H9 (cell line): Measurements from ENCODE around the gene TMEM126A. TPM values are rescaled to one million over a fixed set of nuclear protein-coding genes. Genes with fewer than 3 reads are reported as not detected.

Source experiments
- DNase-seq: peaks from one replicate; pipeline ENCODE4 v3.0.0-alpha.2; 2017
- H2AFZ ChIP-seq: one replicate; pipeline ENCODE4 v1.6.1; 2013; ENCODE audit warnings: mild to moderate bottlenecking, low read length, control low read depth, moderate library complexity
- H2AK5ac ChIP-seq: 2 replicates; pipeline ENCODE4 v1.6.1; 2013; ENCODE audit warnings: low read length, control low read depth, mixed read lengths; ENCODE audit not compliant: insufficient read length
- H2BK120ac ChIP-seq: one replicate; pipeline ENCODE4 v1.6.1; 2013; ENCODE audit warnings: low read depth, mild to moderate bottlenecking, low read length, control low read depth, inconsistent platforms; ENCODE audit not compliant: poor library complexity, severe bottlenecking
- H2BK12ac ChIP-seq: 2 replicates; pipeline ENCODE4 v1.6.1; 2013; ENCODE audit warnings: low read length, control low read depth, mixed read lengths, low read depth; ENCODE audit not compliant: insufficient read length
- H2BK15ac ChIP-seq: 2 replicates; pipeline ENCODE4 v1.6.1; 2013; ENCODE audit warnings: low read depth, low read length, control low read depth
- H2BK20ac ChIP-seq: one replicate; pipeline ENCODE4 v1.6.1; 2013; ENCODE audit warnings: low read depth, mild to moderate bottlenecking, low read length, control low read depth, inconsistent platforms; ENCODE audit not compliant: poor library complexity, severe bottlenecking
- H2BK5ac ChIP-seq: 2 replicates; pipeline ENCODE4 v1.6.1; 2013; ENCODE audit warnings: low read length, control low read depth, mixed read lengths; ENCODE audit not compliant: insufficient read length
- H3K14ac ChIP-seq: 2 replicates; pipeline ENCODE4 v1.6.1; 2013; ENCODE audit warnings: low read length, control low read depth; ENCODE audit not compliant: insufficient read depth
- H3K18ac ChIP-seq: 2 replicates; pipeline ENCODE4 v1.6.1; 2013; ENCODE audit warnings: low read depth, mild to moderate bottlenecking, mixed read lengths, low read length, control low read depth; ENCODE audit not compliant: insufficient read length
- H3K23ac ChIP-seq: 2 replicates; pipeline ENCODE4 v1.6.1; 2013; ENCODE audit warnings: low read length, control low read depth, mixed read lengths, low read depth; ENCODE audit not compliant: insufficient read length
- H3K23me2 ChIP-seq: 2 replicates; pipeline ENCODE4 v1.6.1; 2013; ENCODE audit warnings: low read depth, mild to moderate bottlenecking, mixed read lengths, low read length, control low read depth; ENCODE audit not compliant: insufficient read length, poor library complexity, severe bottlenecking
- H3K27ac ChIP-seq: 2 replicates; pipeline ENCODE4 v1.5.1; 2013; ENCODE audit warnings: low read length, control low read depth, mixed read lengths, low read depth; ENCODE audit not compliant: insufficient read length
- H3K27me3 ChIP-seq: 2 replicates; pipeline ENCODE4 v1.6.1; 2013; ENCODE audit warnings: low read length, control low read depth, inconsistent platforms; ENCODE audit not compliant: insufficient read depth
- H3K4ac ChIP-seq: 2 replicates; pipeline ENCODE4 v1.6.1; 2013; ENCODE audit warnings: low read depth, mild to moderate bottlenecking, control low read depth, inconsistent platforms, low read length, moderate library complexity
- H3K4me1 ChIP-seq: 2 replicates; pipeline ENCODE4 v1.6.1; 2013; ENCODE audit warnings: low read length, control low read depth, inconsistent platforms; ENCODE audit not compliant: insufficient read depth
- H3K4me2 ChIP-seq: 2 replicates; pipeline ENCODE4 v1.6.1; 2013; ENCODE audit warnings: low read length, control low read depth, mixed read lengths; ENCODE audit not compliant: insufficient read length, insufficient read depth
- H3K56ac ChIP-seq: 2 replicates; pipeline ENCODE4 v1.6.1; 2013; ENCODE audit warnings: low read depth, mild to moderate bottlenecking, mixed read lengths, low read length, control low read depth; ENCODE audit not compliant: insufficient read length
- H3K79me1 ChIP-seq: 2 replicates; pipeline ENCODE4 v1.6.1; 2013; ENCODE audit warnings: low read depth, mild to moderate bottlenecking, moderate library complexity, low read length, control low read depth, inconsistent platforms; ENCODE audit not compliant: insufficient read depth, poor library complexity, severe bottlenecking
- H3K79me2 ChIP-seq: 2 replicates; pipeline ENCODE4 v1.6.1; 2013; ENCODE audit warnings: low read length, control low read depth, inconsistent platforms; ENCODE audit not compliant: insufficient read depth
- H3K9ac ChIP-seq: 2 replicates; pipeline ENCODE4 v1.6.1; 2013; ENCODE audit warnings: low read length, control low read depth, mixed read lengths; ENCODE audit not compliant: insufficient read length; ENCODE audit errors: extremely low read depth
- H3K9me3 ChIP-seq: one replicate; pipeline ENCODE4 v1.6.1; 2013; ENCODE audit warnings: low read depth, low read length, inconsistent platforms; ENCODE audit not compliant: control insufficient read depth
- H3T11ph ChIP-seq: one replicate; pipeline ENCODE4 v1.6.1; 2013; ENCODE audit warnings: mild to moderate bottlenecking, low read length, control low read depth, inconsistent platforms
- H4K20me1 ChIP-seq: one replicate; pipeline ENCODE4 v1.6.1; 2013; ENCODE audit not compliant: control insufficient read depth, insufficient read length, insufficient read depth
- H4K5ac ChIP-seq: 2 replicates; pipeline ENCODE4 v1.6.1; 2013; ENCODE audit warnings: low read depth, mild to moderate bottlenecking, mixed read lengths, low read length, control low read depth; ENCODE audit not compliant: insufficient read length
- H4K8ac ChIP-seq: replicated peaks from 2 replicates; pipeline ENCODE4 v1.6.1; 2013; ENCODE audit warnings: low read length, control low read depth, mixed read lengths, low read depth; ENCODE audit not compliant: insufficient read length
- H4K91ac ChIP-seq: 2 replicates; pipeline ENCODE4 v1.6.1; 2013; ENCODE audit warnings: low read depth, mild to moderate bottlenecking, moderate library complexity, mixed read lengths, low read length, control low read depth; ENCODE audit not compliant: insufficient read length
- H3K27ac Mint-ChIP-seq, 3 experiments: 2 replicates in 2 of 3; 3 replicates in 1 of 3; pipeline ENCODE4 v1.8.0; 2020 to 2021; ENCODE audit warnings: mixed read lengths in 3 of 3, mild to moderate bottlenecking in 1 of 3, moderate library complexity in 1 of 3
- H3K27me3 Mint-ChIP-seq: 2 replicates; pipeline ENCODE4 v1.8.0; 2021; ENCODE audit warnings: low read depth, mild to moderate bottlenecking, moderate library complexity, mixed read lengths
- H3K36me3 Mint-ChIP-seq, 3 experiments: 2 replicates in 2 of 3; 3 replicates in 1 of 3; pipeline ENCODE4 v1.8.0; 2020 to 2021; ENCODE audit warnings: low read depth in 3 of 3, mixed read lengths in 3 of 3; ENCODE audit not compliant: insufficient read depth in 1 of 3
- H3K4me1 Mint-ChIP-seq, 2 experiments: 2 replicates each; pipeline ENCODE4 v1.8.0; 2020; ENCODE audit warnings: mixed read lengths in 2 of 2
- H3K4me3 Mint-ChIP-seq, 2 experiments: 2 replicates in 1 of 2; 3 replicates in 1 of 2; pipeline ENCODE4 v1.8.0; 2020 to 2021; ENCODE audit warnings: mild to moderate bottlenecking in 2 of 2, mixed read lengths in 2 of 2, moderate library complexity in 1 of 2
- H3K9me3 Mint-ChIP-seq, 2 experiments: 2 replicates in 1 of 2; 3 replicates in 1 of 2; pipeline ENCODE4 v1.8.0; 2020; ENCODE audit warnings: mild to moderate bottlenecking in 2 of 2, mixed read lengths in 2 of 2, moderate library complexity in 1 of 2
- WGBS: extraction: QIAGEN DNeasy Blood & Tissue Kit; methylation state at CpG from one replicate; pipeline ENCODE4 v1.1.7; 2013; ENCODE audit warnings: missing lambda C conversion rate, low lambda C conversion rate, mixed read lengths; ENCODE audit not compliant: insufficient read length; ENCODE audit errors: extremely low coverage; 5-methylcytosine and 5-hydroxymethylcytosine counted together
- total RNA-seq: library from RNA; stranded (reverse); gene quantifications from 2 replicates; pipeline ENCODE4 v1.2.1, GENCODE V29; 2021
- TF ChIP-seq, protein P1 (sequence below): fragments of 200-600 bp; sonication (generic); conservative IDR thresholded peaks from 3 replicates; pipeline ENCODE4 v1.8.0; 2021; ENCODE audit warnings: antibody characterized with exemption, mild to moderate bottlenecking

TMEM126A gene
- total RNA-seq, 1 experiment from 2014 or later, result 28.0 TPM

- WGBS, result no CpG with 5 or more reads among the region's 3 CpGs
- no peaks in the 10 kb centered on the region; a peak in 1 of 7 replicates for H3K36me3 Mint-ChIP-seq
- H3K23ac ChIP-seq, result no peak overlapping the region
- no peak overlapping the region for H3K14ac ChIP-seq
- no peak overlapping the region for H2AK5ac ChIP-seq
- H2BK120ac ChIP-seq, result no peak overlapping the region
- H3K4me1 Mint-ChIP-seq, result no peaks in the 10 kb centered on the region
- H3K27me3 Mint-ChIP-seq, result no peaks in the 10 kb centered on the region
- H3K27me3 ChIP-seq, result no peaks in the 10 kb centered on the region
- no peaks in the 10 kb centered on the region for H3K4me1 ChIP-seq
- no peak overlapping the region for H3K18ac ChIP-seq
- no peak overlapping the region for H3K4me3 Mint-ChIP-seq
- no peaks in the 10 kb centered on the region for H3K23me2 ChIP-seq
- H3T11ph ChIP-seq, result no peak overlapping the region
- TF ChIP-seq, protein P1, sequence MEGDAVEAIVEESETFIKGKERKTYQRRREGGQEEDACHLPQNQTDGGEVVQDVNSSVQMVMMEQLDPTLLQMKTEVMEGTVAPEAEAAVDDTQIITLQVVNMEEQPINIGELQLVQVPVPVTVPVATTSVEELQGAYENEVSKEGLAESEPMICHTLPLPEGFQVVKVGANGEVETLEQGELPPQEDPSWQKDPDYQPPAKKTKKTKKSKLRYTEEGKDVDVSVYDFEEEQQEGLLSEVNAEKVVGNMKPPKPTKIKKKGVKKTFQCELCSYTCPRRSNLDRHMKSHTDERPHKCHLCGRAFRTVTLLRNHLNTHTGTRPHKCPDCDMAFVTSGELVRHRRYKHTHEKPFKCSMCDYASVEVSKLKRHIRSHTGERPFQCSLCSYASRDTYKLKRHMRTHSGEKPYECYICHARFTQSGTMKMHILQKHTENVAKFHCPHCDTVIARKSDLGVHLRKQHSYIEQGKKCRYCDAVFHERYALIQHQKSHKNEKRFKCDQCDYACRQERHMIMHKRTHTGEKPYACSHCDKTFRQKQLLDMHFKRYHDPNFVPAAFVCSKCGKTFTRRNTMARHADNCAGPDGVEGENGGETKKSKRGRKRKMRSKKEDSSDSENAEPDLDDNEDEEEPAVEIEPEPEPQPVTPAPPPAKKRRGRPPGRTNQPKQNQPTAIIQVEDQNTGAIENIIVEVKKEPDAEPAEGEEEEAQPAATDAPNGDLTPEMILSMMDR, result no peak
- H3K27ac Mint-ChIP-seq, result no peak overlapping the region
- H3K9me3 ChIP-seq, result no peaks in the 10 kb centered on the region
- no peak overlapping the region for H4K91ac ChIP-seq
- H4K5ac ChIP-seq, result no peak overlapping the region
- H3K4ac ChIP-seq, result no peak overlapping the region
- no peak overlapping the region for H2BK20ac ChIP-seq
- H2BK12ac ChIP-seq, result no peak overlapping the region
- peaks cover 2 to 4% of the 10 kb centered on the region in 2 experiments; a peak in 1 of 5 replicates for H3K9me3 Mint-ChIP-seq
- H3K79me1 ChIP-seq, result no peaks in the 10 kb centered on the region
- H4K8ac ChIP-seq, result no peak overlapping the region
- no peak overlapping the region for H2BK15ac ChIP-seq
- H3K27ac ChIP-seq, result no peak overlapping the region
- H2BK5ac ChIP-seq, result no peak overlapping the region
- H3K56ac ChIP-seq, result no peak overlapping the region
- DNase-seq, result no peak
- no peak overlapping the region for H2AFZ ChIP-seq
- H3K79me2 ChIP-seq, result no peaks in the 10 kb centered on the region
- no peak overlapping the region for H3K4me2 ChIP-seq
- H4K20me1 ChIP-seq, result no peaks in the 10 kb centered on the region
- no peak overlapping the region for H3K9ac ChIP-seq
Observed at GRCh38 chr11:85704967-85705366, 57.2 kb downstream of the TMEM126A start.
